Keratinocyte (primary cell): Measurements from ENCODE around the gene TMEM134. TPM values are rescaled to one million over a fixed set of nuclear protein-coding genes. Genes with fewer than 3 reads are reported as not detected.

Experiments used
- DNase-seq: peaks from one replicate; pipeline ENCODE4 v3.0.0-alpha.2; 2011; ENCODE audit warnings: low read depth, missing footprints, low spot score
- FAIRE-seq: peaks from 2 replicates; lab custom pipeline; 2011; peaks lifted over from hg19 to GRCh38; lab: Jason Lieb, UNC
- H2AFZ ChIP-seq: 2 replicates; pipeline ENCODE4 v1.6.0; 2012; ENCODE audit warnings: low read length, control low read depth, inconsistent platforms; ENCODE audit not compliant: control insufficient read depth
- H3K27ac ChIP-seq: 2 replicates; pipeline ENCODE4 v1.5.1; 2011; ENCODE audit warnings: low read length; ENCODE audit not compliant: control insufficient read depth, insufficient read depth
- H3K27me3 ChIP-seq: 3 replicates; pipeline ENCODE4 v1.6.0; 2011; ENCODE audit warnings: low read length; ENCODE audit not compliant: control insufficient read depth, insufficient read depth; ENCODE audit errors: extremely low read depth
- H3K36me3 ChIP-seq, 2 experiments: 2 replicates in 1 of 2; 3 replicates in 1 of 2; pipeline ENCODE4 v1.5.1; 2011; ENCODE audit warnings: low read length in 2 of 2, mild to moderate bottlenecking in 1 of 2; ENCODE audit not compliant: control insufficient read depth in 2 of 2, insufficient read depth in 2 of 2; ENCODE audit errors: extremely low read depth in 1 of 2
- H3K4me1 ChIP-seq: 3 replicates; pipeline ENCODE4 v1.5.1; 2011; ENCODE audit warnings: low read length; ENCODE audit not compliant: control insufficient read depth, insufficient read depth; ENCODE audit errors: extremely low read depth
- H3K4me2 ChIP-seq: 3 replicates; pipeline ENCODE4 v1.6.0; 2011; ENCODE audit warnings: low read depth, low read length; ENCODE audit not compliant: control insufficient read depth, insufficient read depth; ENCODE audit errors: extremely low read depth
- H3K4me3 ChIP-seq, 3 experiments: fragments of 200-600 bp in 1 of 3; sonication (generic) in 1 of 3; 2 replicates in 2 of 3; 3 replicates in 1 of 3; pipeline ENCODE4 v1.5.1; 2011 to 2016; ENCODE audit warnings: low read length in 3 of 3, mild to moderate bottlenecking in 3 of 3, control low read depth in 2 of 3, inconsistent platforms in 1 of 3, low read depth in 1 of 3, mixed read lengths in 1 of 3, mixed run types in 1 of 3, moderate library complexity in 1 of 3; ENCODE audit not compliant: control insufficient read depth in 2 of 3, insufficient read depth in 2 of 3; ENCODE audit errors: extremely low read depth in 1 of 3
- H3K79me2 ChIP-seq: 2 replicates; pipeline ENCODE4 v1.6.0; 2012; ENCODE audit warnings: low read length; ENCODE audit not compliant: control insufficient read depth, insufficient read depth
- H3K9ac ChIP-seq: 3 replicates; pipeline ENCODE4 v1.6.0; 2011; ENCODE audit warnings: low read length; ENCODE audit not compliant: control insufficient read depth, insufficient read depth; ENCODE audit errors: extremely low read depth
- H3K9me1 ChIP-seq: 3 replicates; pipeline ENCODE4 v1.6.0; 2011; ENCODE audit warnings: low read length; ENCODE audit not compliant: control insufficient read depth, insufficient read depth; ENCODE audit errors: extremely low read depth
- H3K9me3 ChIP-seq: 2 replicates; pipeline ENCODE4 v1.5.1; 2012; ENCODE audit warnings: low read depth, low read length; ENCODE audit not compliant: control insufficient read depth
- H4K20me1 ChIP-seq: 3 replicates; pipeline ENCODE4 v1.6.0; 2011; ENCODE audit warnings: low read length; ENCODE audit not compliant: control insufficient read depth, insufficient read depth; ENCODE audit errors: extremely low read depth
- CTCF ChIP-seq, 3 experiments: IDR thresholded peaks in 1 of 3; conservative IDR thresholded peaks in 1 of 3; optimal IDR thresholded peaks in 1 of 3; 2 replicates in 2 of 3; 3 replicates in 1 of 3; pipeline versions ENCODE3 to v1.5.1; 2011; ENCODE audit warnings: low read length in 3 of 3, mild to moderate bottlenecking in 3 of 3, moderate library complexity in 2 of 3, control low read depth in 1 of 3, inconsistent platforms in 1 of 3; ENCODE audit not compliant: insufficient read depth in 2 of 3; ENCODE audit errors: extremely low read depth in 1 of 3
- EZH2 ChIP-seq: IDR thresholded peaks from one replicate; pipeline ENCODE4 v1.6.1; 2012; ENCODE audit warnings: inconsistent platforms, mild to moderate bottlenecking, low read length, moderate library complexity
- dilution Hi-C: fragments of 300-500 bp; cut with MboI; formaldehyde crosslinking; loops from one replicate; pipeline ENCODE4 v1.7.0; 2020; ENCODE audit warnings: low sequenced_read_pairs; ENCODE audit not compliant: extremely low pct_ligation_motif_present
- polyA plus RNA-seq, 5 experiments: library from polyadenylated mRNA; depleted of rRNA in 3 of 5; stranded (reverse) in 3 of 5; stranded (forward) in 1 of 5; unstranded in 1 of 5; fragments of >200 nt; gene quantifications; 1 replicate in 1 of 5; 2 replicates in 3 of 5; 3 replicates in 1 of 5; pipeline versions ENCODE4 v1.2.1 to v1.2.3, GENCODE V29; 2011 to 2012; ENCODE audit warnings: missing spikeins in 2 of 5, low read depth in 1 of 5, low replicate concordance in 1 of 5

The TMEM134 gene
- polyA plus RNA-seq, 1 donor (not counting 4 experiments of a cell fraction or from before 2014, with no cell fraction given) = 24.7 TPM

GRCh38 chr11:67437809-67438157 is 31.3 kb downstream of the TMEM134 start:
- Histone ChIP-seq H3K79me2 (peaks cover 12% of the 10 kb centered on the region), H3K27me3 (no peaks in the 10 kb centered on the region), H3K4me1 (peaks cover 6% of the 10 kb centered on the region), H3K36me3 (peaks cover 17 to 31% of the 10 kb centered on the region in 2 experiments), H3K9me1 (no peaks in the 10 kb centered on the region), H3K4me3 (no peak overlapping the region), H3K27ac (no peak overlapping the region), H3K9ac (no peak overlapping the region), H3K4me2 (no peak overlapping the region), H3K9me3 (no peaks in the 10 kb centered on the region), H4K20me1 (peaks cover 5% of the 10 kb centered on the region), H2AFZ (no peak overlapping the region)
- FAIRE-seq (no peak), DNase-seq (no peak)
- dilution Hi-C loops = no loop called here
- TF ChIP-seq EZH2 (no peak), CTCF (optimal IDR thresholded peaks at IDR 0.05 in 1 of 3, IDR thresholded peaks at IDR 0.05 in 1 of 3, conservative IDR thresholded peaks at IDR 0.05 in 1 of 3; ENCODE audit: extremely low read depth in 1 of 3, insufficient read depth in 2 of 3, low read length in 3 of 3) (no peak)

GRCh38 chr11:67437082-67437808 is 31.8 kb downstream of the TMEM134 start, which contains the start of gene PTPRCAP:
TSS of gene PTPRCAP (minus strand) at chr11:67437682. CDS start at chr11:67437619, 63 bp downstream.
- FAIRE-seq = no peak
- Histone ChIP-seq H3K4me3 (no peak within 1 kb of the TSS), H4K20me1 (peaks cover 5% of the 10 kb centered on the region), H3K36me3 (peaks cover 21 to 35% of the 10 kb centered on the region in 2 experiments), H3K27me3 (no peaks in the 10 kb centered on the region), H2AFZ (no peak within 1 kb of the TSS), H3K9me3 (no peaks in the 10 kb centered on the region), H3K4me1 (peaks cover under 1% of the 10 kb centered on the region), H3K9me1 (no peaks in the 10 kb centered on the region), H3K9ac (no peak within 1 kb of the TSS), H3K4me2 (no peak within 1 kb of the TSS), H3K27ac (no peak within 1 kb of the TSS), H3K79me2 (peaks cover 6% of the 10 kb centered on the region)
- DNase-seq = no peak
- dilution Hi-C loops = no loop called here
- TF ChIP-seq EZH2 (no peak), CTCF (optimal IDR thresholded peaks at IDR 0.05 in 1 of 3, IDR thresholded peaks at IDR 0.05 in 1 of 3, conservative IDR thresholded peaks at IDR 0.05 in 1 of 3; ENCODE audit: extremely low read depth in 1 of 3, insufficient read depth in 2 of 3, low read length in 3 of 3) (no peak)
